ENCODE data around the gene ANOS1. TPM values are rescaled to one million over a fixed set of nuclear protein-coding genes. Genes with fewer than 3 reads are reported as not detected.

Gene ANOS1
- total RNA-seq, 1 donor from 2014 or later, result 5.0 TPM

DNA sequence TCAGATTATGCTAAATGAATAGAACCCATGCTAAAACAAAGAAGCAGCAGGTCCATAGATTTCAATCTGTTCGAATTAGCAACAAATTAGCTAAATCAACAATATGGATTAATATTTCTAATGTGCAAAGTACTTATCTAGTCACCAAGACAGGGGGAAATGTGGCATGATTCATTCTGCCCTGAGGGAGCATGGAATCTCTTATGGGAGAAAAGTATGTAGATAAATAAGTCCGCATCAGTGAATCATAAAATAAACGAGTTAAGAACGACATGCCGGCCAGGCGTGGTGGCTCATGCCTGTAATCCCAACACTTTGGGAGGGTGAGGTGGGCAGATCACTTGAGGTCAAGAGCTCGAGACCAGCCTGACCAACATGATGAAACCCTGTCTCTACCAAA is 102.1 kb downstream of the ANOS1 start:
- TF ChIP-seq, protein P1, sequence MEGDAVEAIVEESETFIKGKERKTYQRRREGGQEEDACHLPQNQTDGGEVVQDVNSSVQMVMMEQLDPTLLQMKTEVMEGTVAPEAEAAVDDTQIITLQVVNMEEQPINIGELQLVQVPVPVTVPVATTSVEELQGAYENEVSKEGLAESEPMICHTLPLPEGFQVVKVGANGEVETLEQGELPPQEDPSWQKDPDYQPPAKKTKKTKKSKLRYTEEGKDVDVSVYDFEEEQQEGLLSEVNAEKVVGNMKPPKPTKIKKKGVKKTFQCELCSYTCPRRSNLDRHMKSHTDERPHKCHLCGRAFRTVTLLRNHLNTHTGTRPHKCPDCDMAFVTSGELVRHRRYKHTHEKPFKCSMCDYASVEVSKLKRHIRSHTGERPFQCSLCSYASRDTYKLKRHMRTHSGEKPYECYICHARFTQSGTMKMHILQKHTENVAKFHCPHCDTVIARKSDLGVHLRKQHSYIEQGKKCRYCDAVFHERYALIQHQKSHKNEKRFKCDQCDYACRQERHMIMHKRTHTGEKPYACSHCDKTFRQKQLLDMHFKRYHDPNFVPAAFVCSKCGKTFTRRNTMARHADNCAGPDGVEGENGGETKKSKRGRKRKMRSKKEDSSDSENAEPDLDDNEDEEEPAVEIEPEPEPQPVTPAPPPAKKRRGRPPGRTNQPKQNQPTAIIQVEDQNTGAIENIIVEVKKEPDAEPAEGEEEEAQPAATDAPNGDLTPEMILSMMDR (IDR thresholded peaks at IDR 0.05; ENCODE audit: borderline replicate concordance), result no peak
- H3K36me3 ChIP-seq, result no peaks in the 10 kb centered on the region
- H3K27me3 ChIP-seq (ENCODE audit: low read depth), result no peaks in the 10 kb centered on the region
- no peaks in the 10 kb centered on the region for H3K4me1 ChIP-seq
- DNase-seq, result no peak
- H3K4me3 ChIP-seq, result no peak overlapping the region
- intact Hi-C loops (cut with micrococcal nuclease), result no loop called here
- H3K27ac ChIP-seq (replicated peaks), result no peak overlapping the region
- H3K9me3 ChIP-seq (replicated peaks), result no peaks in the 10 kb centered on the region

GRCh38 chrX:8627796-8628195 is 104.1 kb downstream of the ANOS1 start:
- no peaks in the 10 kb centered on the region for H3K36me3 ChIP-seq
- no peaks in the 10 kb centered on the region for H3K4me1 ChIP-seq
- intact Hi-C loops (cut with micrococcal nuclease), result no loop called here
- H3K9me3 ChIP-seq (replicated peaks), result no peaks in the 10 kb centered on the region
- TF ChIP-seq, protein P1 (IDR thresholded peaks at IDR 0.05; ENCODE audit: borderline replicate concordance), result no peak
- DNase-seq, result no peak
- H3K27ac ChIP-seq (replicated peaks), result no peak overlapping the region
- H3K27me3 ChIP-seq (ENCODE audit: low read depth), result no peaks in the 10 kb centered on the region
- no peak overlapping the region for H3K4me3 ChIP-seq

- H3K36me3 ChIP-seq, result no peaks in the 10 kb centered on the region
- TF ChIP-seq, protein P1 (IDR thresholded peaks at IDR 0.05; ENCODE audit: borderline replicate concordance), result no peak
- no peak overlapping the region for H3K4me3 ChIP-seq
- no peak for DNase-seq
- intact Hi-C loops (cut with micrococcal nuclease), result no loop called here
- peaks cover 24% of the 10 kb centered on the region for H3K9me3 ChIP-seq (replicated peaks)
- H3K27ac ChIP-seq (replicated peaks), result no peak overlapping the region
- no peaks in the 10 kb centered on the region for H3K27me3 ChIP-seq (ENCODE audit: low read depth)
- no peaks in the 10 kb centered on the region for H3K4me1 ChIP-seq
Observed at GRCh38 chrX:8607326-8607725, 124.6 kb downstream of the ANOS1 start.

DNA sequence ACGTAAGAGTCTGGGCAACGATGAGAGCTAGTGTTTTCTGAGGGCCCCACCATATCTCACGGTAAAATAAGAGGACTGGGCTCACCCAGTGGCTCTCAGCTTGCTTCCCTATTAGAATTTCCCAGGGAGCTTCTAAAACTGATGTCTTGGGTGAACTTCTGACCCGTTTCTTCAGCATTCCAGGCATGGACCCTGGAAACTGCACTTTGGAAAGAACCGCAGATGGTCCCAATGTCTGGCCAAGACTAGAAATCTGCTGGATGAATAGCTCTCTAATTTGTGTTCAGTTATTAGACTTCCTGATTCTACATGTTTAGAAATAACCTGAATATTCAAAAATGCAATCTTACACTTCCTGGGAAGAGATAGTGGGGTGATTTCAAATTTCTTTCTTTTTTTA is 127.8 kb downstream of the ANOS1 start:
- TF ChIP-seq, protein P1 (IDR thresholded peaks at IDR 0.05; ENCODE audit: borderline replicate concordance), result no peak
- H3K27me3 ChIP-seq (ENCODE audit: low read depth), result no peaks in the 10 kb centered on the region
- intact Hi-C loops (cut with micrococcal nuclease), result no loop called here
- no peak for DNase-seq
- no peak overlapping the region for H3K27ac ChIP-seq (replicated peaks)
- H3K4me1 ChIP-seq, result no peaks in the 10 kb centered on the region
- no peak overlapping the region for H3K4me3 ChIP-seq
- no peaks in the 10 kb centered on the region for H3K9me3 ChIP-seq (replicated peaks)
- no peaks in the 10 kb centered on the region for H3K36me3 ChIP-seq

DNA sequence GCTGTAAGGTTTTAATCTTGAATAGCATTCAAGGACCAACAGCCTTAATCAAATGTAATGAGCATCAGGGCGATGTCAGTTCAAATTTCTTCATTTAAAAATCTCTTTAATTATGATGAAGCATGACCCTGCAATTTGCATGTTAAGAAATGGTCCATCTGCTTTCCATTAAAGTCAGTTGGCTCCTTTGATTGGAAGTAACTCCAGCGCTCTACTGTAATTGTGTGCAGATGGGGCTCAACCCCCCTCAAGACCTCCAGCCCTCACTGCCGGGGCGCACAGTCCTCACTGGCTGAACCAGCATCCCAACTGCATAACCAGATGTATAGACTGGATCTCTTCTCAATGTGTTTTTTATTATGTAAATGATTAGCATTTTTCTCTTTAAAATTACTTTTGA is 140.4 kb downstream of the ANOS1 start:
- Histone ChIP-seq H3K9me3 (replicated peaks) (no peaks in the 10 kb centered on the region), H3K4me1 (no peaks in the 10 kb centered on the region), H3K4me3 (no peak overlapping the region), H3K27me3 (ENCODE audit: low read depth) (no peaks in the 10 kb centered on the region), H3K27ac (replicated peaks) (no peak overlapping the region), H3K36me3 (no peaks in the 10 kb centered on the region)
- TF ChIP-seq, protein P1 (IDR thresholded peaks at IDR 0.05; ENCODE audit: borderline replicate concordance), result no peak
- no peak for DNase-seq
- intact Hi-C loops (cut with micrococcal nuclease), result no loop called here

DNA sequence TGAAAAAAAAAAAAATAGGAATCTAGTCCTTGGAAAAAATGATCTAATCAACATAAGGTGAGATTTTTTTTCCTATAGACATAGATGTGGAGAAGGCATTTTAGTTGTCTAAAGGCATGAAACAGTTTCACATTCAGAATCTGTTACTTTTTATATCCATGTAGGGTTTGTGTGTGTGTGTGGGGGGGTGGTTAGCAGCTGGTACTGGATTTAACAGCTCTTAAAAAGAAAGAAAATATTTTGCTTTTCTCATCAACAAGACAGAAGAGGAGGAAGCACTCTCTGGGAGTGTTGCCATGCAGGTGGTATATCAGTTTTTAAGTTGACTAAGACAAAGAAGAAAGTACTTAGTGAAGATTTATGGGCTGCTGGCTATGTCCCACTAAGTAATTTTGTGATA is 145.0 kb downstream of the ANOS1 start:
- no peaks in the 10 kb centered on the region for H3K27me3 ChIP-seq (ENCODE audit: low read depth)
- H3K9me3 ChIP-seq (replicated peaks), result no peaks in the 10 kb centered on the region
- intact Hi-C loops (cut with micrococcal nuclease), result no loop called here
- H3K4me3 ChIP-seq, result no peak overlapping the region
- H3K36me3 ChIP-seq, result no peaks in the 10 kb centered on the region
- TF ChIP-seq, protein P1 (IDR thresholded peaks at IDR 0.05; ENCODE audit: borderline replicate concordance), result no peak
- H3K4me1 ChIP-seq, result no peaks in the 10 kb centered on the region
- no peak for DNase-seq
- no peak overlapping the region for H3K27ac ChIP-seq (replicated peaks)

All from left ventricle myocardium inferior (tissue), 1 donor.